Caco-2 (cell line): ENCODE measurements around the gene MTA1. TPM values are rescaled to one million over a fixed set of nuclear protein-coding genes. Genes with fewer than 3 reads are reported as not detected.

ENCODE experiments used
- BruUV-seq: library from RNA; stranded (reverse); fragments of 400-500 nt; replicated peaks from 2 replicates; lab custom pipeline; 2021; lab: Mats Ljungman, UMichigan
- CTCF ChIA-PET: fragments of 300-600 bp; sonication (Branson Sonifier 250); formaldehyde crosslinking; loops from one replicate; lab custom pipeline; 2022; ENCODE audit warnings: antibody characterized with exemption; lab: Charles Lee
- POLR2A ChIA-PET: fragments of 300-600 bp; sonication (Branson Sonifier 250); formaldehyde crosslinking; loops from one replicate; lab custom pipeline; 2022; ENCODE audit warnings: antibody characterized with exemption; lab: Charles Lee
- DNase-seq, 2 experiments: peaks; one replicate each; pipeline versions ENCODE4 v3.0.0 to v3.0.0-alpha.2; 2020 to 2022
- H3K27me3 ChIP-seq: replicated peaks from 2 replicates; pipeline ENCODE4 v1.6.0; 2011; ENCODE audit warnings: low read length; ENCODE audit not compliant: control insufficient read depth, insufficient read depth
- H3K36me3 ChIP-seq: 2 replicates; pipeline ENCODE4 v1.5.1; 2011; ENCODE audit warnings: low read length; ENCODE audit not compliant: control insufficient read depth, insufficient read depth
- H3K4me1 ChIP-seq: fragments of 250-450 bp; sonication (Bioruptor Pico); 2 replicates; pipeline ENCODE4 v1.5.1; 2020; ENCODE audit warnings: mild to moderate bottlenecking
- H3K4me3 ChIP-seq: 2 replicates; pipeline ENCODE4 v1.5.1; 2011; ENCODE audit warnings: low read depth, mild to moderate bottlenecking, control low read depth, low read length
- H3K9me3 ChIP-seq: fragments of 250-450 bp; sonication (Bioruptor Pico); 2 replicates; pipeline ENCODE4 v1.5.1; 2020; ENCODE audit warnings: mild to moderate bottlenecking, moderate library complexity
- H3K27ac Mint-ChIP-seq: one replicate; pipeline ENCODE4 v1.8.0; 2022; ENCODE audit warnings: mixed read lengths; ENCODE audit not compliant: unreplicated experiment
- H3K27me3 Mint-ChIP-seq: one replicate; pipeline ENCODE4 v1.8.0; 2022; ENCODE audit warnings: mixed read lengths; ENCODE audit not compliant: insufficient read depth, unreplicated experiment
- H3K36me3 Mint-ChIP-seq: one replicate; pipeline ENCODE4 v1.8.0; 2022; ENCODE audit warnings: mild to moderate bottlenecking, mixed read lengths; ENCODE audit not compliant: insufficient read depth, unreplicated experiment
- H3K4me1 Mint-ChIP-seq: one replicate; pipeline ENCODE4 v1.8.0; 2022; ENCODE audit warnings: low read depth, mixed read lengths; ENCODE audit not compliant: unreplicated experiment
- H3K4me3 Mint-ChIP-seq: one replicate; pipeline ENCODE4 v1.8.0; 2022; ENCODE audit warnings: mild to moderate bottlenecking, moderate library complexity, mixed read lengths; ENCODE audit not compliant: unreplicated experiment
- H3K9me3 Mint-ChIP-seq: one replicate; pipeline ENCODE4 v1.8.0; 2022; ENCODE audit warnings: mixed read lengths; ENCODE audit not compliant: unreplicated experiment
- intact Hi-C: fragments of 100-400 bp; cut with micrococcal nuclease; formaldehyde crosslinking; loops from one replicate; pipeline ENCODE4 v1.10.0; 2022; ENCODE audit not compliant: unreplicated experiment
- total RNA-seq: library from RNA; stranded (reverse); gene quantifications from 2 replicates; pipeline ENCODE4 v1.2.3, GENCODE V29; 2022
- TF ChIP-seq, protein P1 (sequence below), 2 experiments: fragments of 200-600 bp in 1 of 2; IDR thresholded peaks; 1 replicate in 1 of 2; 2 replicates in 1 of 2; pipeline versions ENCODE4 v1.5.1 to v1.8.0; 2011 to 2022; ENCODE audit warnings: antibody characterized with exemption in 1 of 2, control low read depth in 1 of 2, inconsistent platforms in 1 of 2, low read depth in 1 of 2, low read length in 1 of 2, mild to moderate bottlenecking in 1 of 2, moderate library complexity in 1 of 2; ENCODE audit not compliant: insufficient read depth in 1 of 2, severe bottlenecking in 1 of 2, unreplicated experiment in 1 of 2

MTA1 gene
- total RNA-seq, 1 experiment from 2014 or later, result 167 TPM

DNA sequence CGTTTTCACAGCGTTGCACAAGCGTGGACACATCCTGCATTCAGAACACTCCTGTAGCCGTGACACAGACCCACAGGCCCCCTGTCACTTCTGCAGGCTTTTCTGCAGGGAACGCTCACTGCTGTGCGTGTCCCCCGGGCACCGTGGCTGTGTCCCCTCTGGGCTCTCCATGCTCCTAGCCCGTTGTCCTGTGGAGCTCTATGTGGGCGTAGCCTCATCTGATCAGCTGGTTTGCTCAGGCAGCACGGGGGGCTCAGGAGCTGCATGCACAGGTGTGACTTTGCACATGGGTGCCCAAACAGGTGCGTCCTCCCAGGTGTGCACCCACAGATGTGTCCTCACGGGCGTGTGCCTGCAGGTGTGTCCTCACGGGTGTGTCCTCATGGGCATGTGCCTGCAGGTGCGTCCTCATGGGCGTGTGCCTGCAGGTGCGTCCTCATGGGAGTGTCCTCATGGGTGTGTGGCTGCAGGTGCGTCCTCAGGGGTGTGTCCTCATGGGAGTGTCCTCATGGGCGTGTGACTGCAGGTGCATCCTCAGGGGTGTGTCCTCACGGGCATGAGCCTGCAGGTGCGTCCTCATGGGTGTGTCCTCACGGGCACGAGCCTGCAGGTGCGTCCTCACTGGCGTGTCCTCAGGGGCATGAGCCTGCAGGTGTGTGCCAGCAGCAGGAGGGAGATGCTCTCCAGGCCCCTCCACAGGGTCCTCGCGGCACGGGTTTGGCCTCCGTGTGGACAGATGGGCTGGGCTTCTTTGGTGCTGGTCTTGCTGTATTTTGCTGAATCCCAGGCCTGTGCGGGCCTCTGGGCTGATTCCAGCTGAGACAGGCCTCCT, 17.5 kb downstream of the MTA1 start:
- Histone ChIP-seq H3K36me3 (no peaks in the 10 kb centered on the region; the same call in 1 of the 2 replicates), H3K4me3 (no peak overlapping the region), H3K9me3 (no peaks in the 10 kb centered on the region), H3K4me1 (0 out of 2 replicates have a peak, but pooled peaks cover 4% of the 10 kb centered on the region), H3K27me3 (no peaks in the 10 kb centered on the region)
- no peak overlapping the region for H3K27ac Mint-ChIP-seq
- no peaks in the 10 kb centered on the region for H3K27me3 Mint-ChIP-seq
- CTCF ChIA-PET, result no interaction called here
- H3K9me3 Mint-ChIP-seq, result no peaks in the 10 kb centered on the region
- TF ChIP-seq, protein P1, sequence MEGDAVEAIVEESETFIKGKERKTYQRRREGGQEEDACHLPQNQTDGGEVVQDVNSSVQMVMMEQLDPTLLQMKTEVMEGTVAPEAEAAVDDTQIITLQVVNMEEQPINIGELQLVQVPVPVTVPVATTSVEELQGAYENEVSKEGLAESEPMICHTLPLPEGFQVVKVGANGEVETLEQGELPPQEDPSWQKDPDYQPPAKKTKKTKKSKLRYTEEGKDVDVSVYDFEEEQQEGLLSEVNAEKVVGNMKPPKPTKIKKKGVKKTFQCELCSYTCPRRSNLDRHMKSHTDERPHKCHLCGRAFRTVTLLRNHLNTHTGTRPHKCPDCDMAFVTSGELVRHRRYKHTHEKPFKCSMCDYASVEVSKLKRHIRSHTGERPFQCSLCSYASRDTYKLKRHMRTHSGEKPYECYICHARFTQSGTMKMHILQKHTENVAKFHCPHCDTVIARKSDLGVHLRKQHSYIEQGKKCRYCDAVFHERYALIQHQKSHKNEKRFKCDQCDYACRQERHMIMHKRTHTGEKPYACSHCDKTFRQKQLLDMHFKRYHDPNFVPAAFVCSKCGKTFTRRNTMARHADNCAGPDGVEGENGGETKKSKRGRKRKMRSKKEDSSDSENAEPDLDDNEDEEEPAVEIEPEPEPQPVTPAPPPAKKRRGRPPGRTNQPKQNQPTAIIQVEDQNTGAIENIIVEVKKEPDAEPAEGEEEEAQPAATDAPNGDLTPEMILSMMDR (IDR thresholded peaks at IDR 0.05; ENCODE audit: insufficient read depth in 1 of 2, low read depth in 1 of 2, low read length in 1 of 2, severe bottlenecking in 1 of 2, unreplicated experiment in 1 of 2), result no peak
- no TSS peak for BruUV-seq
- H3K36me3 Mint-ChIP-seq, result peaks cover 21% of the 10 kb centered on the region
- POLR2A ChIA-PET, result no interaction called here
- DNase-seq, result no peak
- H3K4me3 Mint-ChIP-seq, result no peak overlapping the region
- intact Hi-C loops, result no loop called here
- peaks cover 4% of the 10 kb centered on the region for H3K4me1 Mint-ChIP-seq

DNA sequence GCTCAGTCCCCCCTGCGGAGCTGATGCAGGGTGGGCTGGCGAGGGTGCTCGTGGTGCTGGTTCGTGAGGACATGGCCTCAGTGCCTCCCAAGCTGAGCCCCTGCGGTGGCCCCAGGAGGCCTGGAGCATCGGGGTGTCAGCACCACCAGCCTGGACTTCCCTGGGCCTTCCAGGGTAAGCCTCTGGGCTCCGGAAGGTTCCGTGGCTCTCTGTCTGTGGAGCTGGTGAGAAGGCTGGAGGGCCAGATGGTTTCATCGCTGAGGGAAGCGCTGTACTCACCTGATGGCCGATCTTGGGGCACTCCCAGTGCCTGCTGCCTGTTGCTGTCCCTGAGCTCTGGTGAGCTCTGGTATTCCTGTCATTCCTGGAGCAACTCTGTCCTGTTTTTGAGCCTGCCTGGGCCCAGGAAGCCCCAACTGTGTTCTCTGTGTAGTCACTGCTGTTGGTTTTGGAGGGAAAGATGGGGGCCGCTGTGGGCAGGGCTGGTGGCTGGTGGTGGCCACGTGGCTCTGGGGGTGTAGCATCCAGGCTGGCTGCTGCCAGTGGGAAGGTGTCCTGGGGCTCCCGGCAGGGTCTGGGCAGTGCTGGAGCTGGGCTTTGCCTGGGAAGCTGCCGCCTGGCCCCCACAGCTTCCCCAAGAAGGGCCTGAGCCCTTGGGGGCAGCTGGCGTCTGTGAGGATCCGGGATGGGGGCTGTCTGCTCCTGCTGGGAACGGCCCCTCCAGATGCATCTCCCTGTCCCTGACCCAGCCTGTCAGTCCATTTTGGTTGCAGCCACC, 18.3 kb downstream of the MTA1 start:
- Histone ChIP-seq H3K27me3 (no peaks in the 10 kb centered on the region), H3K9me3 (no peaks in the 10 kb centered on the region), H3K4me1 (0 out of 2 replicates have a peak, but pooled peaks cover 4% of the 10 kb centered on the region), H3K4me3 (no peak overlapping the region), H3K36me3 (no peaks in the 10 kb centered on the region; the same call in 1 of the 2 replicates)
- TF ChIP-seq, protein P1 (IDR thresholded peaks at IDR 0.05; ENCODE audit: insufficient read depth in 1 of 2, low read depth in 1 of 2, low read length in 1 of 2, severe bottlenecking in 1 of 2, unreplicated experiment in 1 of 2), result no peak
- Mint-ChIP-seq H3K4me3 (no peak overlapping the region), H3K9me3 (no peaks in the 10 kb centered on the region), H3K27ac (no peak overlapping the region), H3K4me1 (peaks cover 4% of the 10 kb centered on the region), H3K27me3 (no peaks in the 10 kb centered on the region), H3K36me3 (peaks cover 18% of the 10 kb centered on the region)
- ChIA-PET CTCF (no interaction called here), POLR2A (no interaction called here)
- DNase-seq, result no peak
- no TSS peak for BruUV-seq
- intact Hi-C loops, result no loop called here

DNA sequence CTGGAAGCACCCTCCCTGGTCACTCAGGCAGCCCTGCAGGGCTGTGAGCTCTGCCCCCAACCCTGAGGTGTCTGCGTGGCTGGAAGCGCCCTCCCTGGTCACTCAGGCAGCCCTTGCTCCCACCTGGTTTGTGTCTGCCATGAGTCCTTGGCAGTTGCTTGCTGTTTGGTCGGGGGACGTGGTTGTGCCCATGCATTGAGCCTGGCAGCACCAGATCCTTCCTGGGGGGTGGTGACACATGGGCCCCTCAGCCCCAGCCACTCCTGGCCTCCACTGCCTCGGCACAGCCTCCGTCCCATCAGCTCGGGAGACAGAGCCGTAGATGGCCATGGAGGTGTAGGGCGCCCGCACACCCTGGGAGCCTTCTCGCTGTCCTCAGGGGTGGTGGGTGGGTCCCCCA, 19.6 kb downstream of the MTA1 start:
- Mint-ChIP-seq H3K27me3 (no peaks in the 10 kb centered on the region), H3K9me3 (no peaks in the 10 kb centered on the region), H3K27ac (no peak overlapping the region), H3K4me3 (no peak overlapping the region), H3K4me1 (no peaks in the 10 kb centered on the region), H3K36me3 (peaks cover 20% of the 10 kb centered on the region)
- Histone ChIP-seq H3K9me3 (no peaks in the 10 kb centered on the region), H3K27me3 (no peaks in the 10 kb centered on the region), H3K4me1 (no peaks in the 10 kb centered on the region), H3K36me3 (no peaks in the 10 kb centered on the region; the same call in 1 of the 2 replicates), H3K4me3 (no peak overlapping the region)
- no peak for DNase-seq
- TF ChIP-seq, protein P1 (IDR thresholded peaks at IDR 0.05; ENCODE audit: insufficient read depth in 1 of 2, low read depth in 1 of 2, low read length in 1 of 2, severe bottlenecking in 1 of 2, unreplicated experiment in 1 of 2), result no peak
- no TSS peak for BruUV-seq
- ChIA-PET CTCF (no interaction called here), POLR2A (no interaction called here)
- intact Hi-C loops, result no loop called here
